ENCODE results near the gene PDCL3. TPM values are rescaled to one million over a fixed set of nuclear protein-coding genes. Genes with fewer than 3 reads are reported as not detected.

PDCL3 gene
- polyA plus RNA-seq, 1 donor from 2014 or later: 18.5 TPM

DNA sequence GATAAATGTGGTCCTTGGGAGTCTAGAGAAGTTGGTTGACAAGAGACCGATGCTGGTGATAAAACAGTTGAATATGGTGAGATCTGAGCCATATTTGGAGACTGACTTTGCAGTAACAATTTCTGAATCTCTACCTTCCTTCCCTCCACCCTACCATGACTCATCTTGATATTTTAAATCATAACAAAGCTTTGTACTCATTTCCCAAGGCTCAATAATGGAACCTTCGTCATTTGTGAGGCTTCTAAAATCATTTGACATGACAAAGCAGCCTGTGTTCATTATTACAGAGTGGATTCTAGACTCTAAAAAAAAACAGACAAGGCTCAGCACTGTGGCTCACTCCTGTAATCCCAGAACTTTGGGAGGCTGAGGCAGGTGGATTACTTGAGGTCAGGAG lies 38.5 kb upstream of the PDCL3 start:
- no peaks in the 10 kb centered on the region for H3F3A ChIP-seq (ENCODE audit: insufficient read depth, low read length, poor library complexity, severe bottlenecking)
- H3K9ac ChIP-seq (ENCODE audit: low read length): no peak overlapping the region
- H2AFZ ChIP-seq (ENCODE audit: low read depth, low read length): no peak overlapping the region
- no peaks in the 10 kb centered on the region for H3K27me3 ChIP-seq (ENCODE audit: insufficient read depth, low read depth, low read length)
- no peaks in the 10 kb centered on the region for H3K36me3 ChIP-seq (ENCODE audit: insufficient read depth, low read length)
- H3K9me2 ChIP-seq (ENCODE audit: insufficient read depth, low read length): no peaks in the 10 kb centered on the region
- no peak for TF ChIP-seq RAD21 (conservative IDR thresholded peaks at IDR 0.05)
- TF ChIP-seq EZH2 (IDR thresholded peaks at IDR 0.05; ENCODE audit: borderline replicate concordance, insufficient read depth, low read length, poor library complexity, severe bottlenecking): no peak
- TF ChIP-seq, protein P1, sequence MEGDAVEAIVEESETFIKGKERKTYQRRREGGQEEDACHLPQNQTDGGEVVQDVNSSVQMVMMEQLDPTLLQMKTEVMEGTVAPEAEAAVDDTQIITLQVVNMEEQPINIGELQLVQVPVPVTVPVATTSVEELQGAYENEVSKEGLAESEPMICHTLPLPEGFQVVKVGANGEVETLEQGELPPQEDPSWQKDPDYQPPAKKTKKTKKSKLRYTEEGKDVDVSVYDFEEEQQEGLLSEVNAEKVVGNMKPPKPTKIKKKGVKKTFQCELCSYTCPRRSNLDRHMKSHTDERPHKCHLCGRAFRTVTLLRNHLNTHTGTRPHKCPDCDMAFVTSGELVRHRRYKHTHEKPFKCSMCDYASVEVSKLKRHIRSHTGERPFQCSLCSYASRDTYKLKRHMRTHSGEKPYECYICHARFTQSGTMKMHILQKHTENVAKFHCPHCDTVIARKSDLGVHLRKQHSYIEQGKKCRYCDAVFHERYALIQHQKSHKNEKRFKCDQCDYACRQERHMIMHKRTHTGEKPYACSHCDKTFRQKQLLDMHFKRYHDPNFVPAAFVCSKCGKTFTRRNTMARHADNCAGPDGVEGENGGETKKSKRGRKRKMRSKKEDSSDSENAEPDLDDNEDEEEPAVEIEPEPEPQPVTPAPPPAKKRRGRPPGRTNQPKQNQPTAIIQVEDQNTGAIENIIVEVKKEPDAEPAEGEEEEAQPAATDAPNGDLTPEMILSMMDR (IDR thresholded peaks at IDR 0.05; ENCODE audit: poor library complexity, severe bottlenecking): no peak
- TF ChIP-seq POLR2AphosphoS5 (IDR thresholded peaks at IDR 0.05): no peak
- TF ChIP-seq EP300 (conservative IDR thresholded peaks at IDR 0.05; ENCODE audit: poor library complexity, severe bottlenecking): no peak
- TF ChIP-seq, protein P2, sequence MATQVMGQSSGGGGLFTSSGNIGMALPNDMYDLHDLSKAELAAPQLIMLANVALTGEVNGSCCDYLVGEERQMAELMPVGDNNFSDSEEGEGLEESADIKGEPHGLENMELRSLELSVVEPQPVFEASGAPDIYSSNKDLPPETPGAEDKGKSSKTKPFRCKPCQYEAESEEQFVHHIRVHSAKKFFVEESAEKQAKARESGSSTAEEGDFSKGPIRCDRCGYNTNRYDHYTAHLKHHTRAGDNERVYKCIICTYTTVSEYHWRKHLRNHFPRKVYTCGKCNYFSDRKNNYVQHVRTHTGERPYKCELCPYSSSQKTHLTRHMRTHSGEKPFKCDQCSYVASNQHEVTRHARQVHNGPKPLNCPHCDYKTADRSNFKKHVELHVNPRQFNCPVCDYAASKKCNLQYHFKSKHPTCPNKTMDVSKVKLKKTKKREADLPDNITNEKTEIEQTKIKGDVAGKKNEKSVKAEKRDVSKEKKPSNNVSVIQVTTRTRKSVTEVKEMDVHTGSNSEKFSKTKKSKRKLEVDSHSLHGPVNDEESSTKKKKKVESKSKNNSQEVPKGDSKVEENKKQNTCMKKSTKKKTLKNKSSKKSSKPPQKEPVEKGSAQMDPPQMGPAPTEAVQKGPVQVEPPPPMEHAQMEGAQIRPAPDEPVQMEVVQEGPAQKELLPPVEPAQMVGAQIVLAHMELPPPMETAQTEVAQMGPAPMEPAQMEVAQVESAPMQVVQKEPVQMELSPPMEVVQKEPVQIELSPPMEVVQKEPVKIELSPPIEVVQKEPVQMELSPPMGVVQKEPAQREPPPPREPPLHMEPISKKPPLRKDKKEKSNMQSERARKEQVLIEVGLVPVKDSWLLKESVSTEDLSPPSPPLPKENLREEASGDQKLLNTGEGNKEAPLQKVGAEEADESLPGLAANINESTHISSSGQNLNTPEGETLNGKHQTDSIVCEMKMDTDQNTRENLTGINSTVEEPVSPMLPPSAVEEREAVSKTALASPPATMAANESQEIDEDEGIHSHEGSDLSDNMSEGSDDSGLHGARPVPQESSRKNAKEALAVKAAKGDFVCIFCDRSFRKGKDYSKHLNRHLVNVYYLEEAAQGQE (IDR thresholded peaks at IDR 0.05; ENCODE audit: borderline replicate concordance): no peak
- no peak for TF ChIP-seq SMC3 (conservative IDR thresholded peaks at IDR 0.05; ENCODE audit: poor library complexity)
- TF ChIP-seq MXI1 (conservative IDR thresholded peaks at IDR 0.05; ENCODE audit: poor library complexity, severe bottlenecking): no peak
- TF ChIP-seq TAF1 (IDR thresholded peaks at IDR 0.05; ENCODE audit: low read depth): no peak
- H3K79me2 ChIP-seq (replicated peaks; ENCODE audit: insufficient read depth, low read length): no peaks in the 10 kb centered on the region
- H3K4me2 ChIP-seq (ENCODE audit: low read length): no peak overlapping the region
- no peak overlapping the region for H3K4me3 ChIP-seq (ENCODE audit: low read length)
- H3K9me3 ChIP-seq (ENCODE audit: low read length): no peaks in the 10 kb centered on the region
- H4K20me1 ChIP-seq (ENCODE audit: insufficient read depth): no peaks in the 10 kb centered on the region
- no peak overlapping the region for H3K27ac ChIP-seq (ENCODE audit: low read length)

DNA sequence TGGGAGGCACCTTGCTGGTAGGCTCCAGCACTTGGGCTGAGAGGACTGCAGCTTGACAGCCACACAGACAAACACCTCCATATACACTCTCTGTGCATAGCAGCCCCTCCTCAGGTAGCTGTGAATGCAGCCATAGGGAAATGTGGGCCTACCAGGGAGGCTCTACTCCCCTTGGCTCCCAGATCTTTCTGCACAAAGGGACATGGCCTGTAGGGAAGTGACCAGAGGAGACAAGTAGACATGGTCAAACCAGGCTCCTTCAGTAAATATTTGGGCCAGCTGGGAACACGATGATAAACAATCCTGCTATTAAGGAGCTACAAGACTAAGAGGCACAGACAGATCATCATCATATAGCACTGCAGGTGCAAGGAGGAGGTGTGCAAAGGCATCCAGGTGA lies 35.9 kb upstream of the PDCL3 start:
- Histone ChIP-seq H3K9ac (ENCODE audit: low read length) (no peak overlapping the region), H3K79me2 (replicated peaks; ENCODE audit: insufficient read depth, low read length) (no peaks in the 10 kb centered on the region), H2AFZ (ENCODE audit: low read depth, low read length) (no peak overlapping the region), H3K9me3 (ENCODE audit: low read length) (no peaks in the 10 kb centered on the region), H3K36me3 (ENCODE audit: insufficient read depth, low read length) (no peaks in the 10 kb centered on the region), H4K20me1 (ENCODE audit: insufficient read depth) (no peaks in the 10 kb centered on the region), H3K27me3 (ENCODE audit: insufficient read depth, low read depth, low read length) (no peaks in the 10 kb centered on the region), H3K9me2 (ENCODE audit: insufficient read depth, low read length) (no peaks in the 10 kb centered on the region), H3K27ac (ENCODE audit: low read length) (no peak overlapping the region), H3K4me2 (ENCODE audit: low read length) (no peak overlapping the region), H3F3A (ENCODE audit: insufficient read depth, low read length, poor library complexity, severe bottlenecking) (no peaks in the 10 kb centered on the region), H3K4me3 (ENCODE audit: low read length) (no peak overlapping the region)
- no peak for TF ChIP-seq POLR2AphosphoS5 (IDR thresholded peaks at IDR 0.05)
- TF ChIP-seq RAD21 (conservative IDR thresholded peaks at IDR 0.05): no peak
- TF ChIP-seq MXI1 (conservative IDR thresholded peaks at IDR 0.05; ENCODE audit: poor library complexity, severe bottlenecking): no peak
- TF ChIP-seq, protein P2 (IDR thresholded peaks at IDR 0.05; ENCODE audit: borderline replicate concordance): no peak
